ENCODE measurements around the gene ADAMTS8.

The ADAMTS8 gene, protein sequence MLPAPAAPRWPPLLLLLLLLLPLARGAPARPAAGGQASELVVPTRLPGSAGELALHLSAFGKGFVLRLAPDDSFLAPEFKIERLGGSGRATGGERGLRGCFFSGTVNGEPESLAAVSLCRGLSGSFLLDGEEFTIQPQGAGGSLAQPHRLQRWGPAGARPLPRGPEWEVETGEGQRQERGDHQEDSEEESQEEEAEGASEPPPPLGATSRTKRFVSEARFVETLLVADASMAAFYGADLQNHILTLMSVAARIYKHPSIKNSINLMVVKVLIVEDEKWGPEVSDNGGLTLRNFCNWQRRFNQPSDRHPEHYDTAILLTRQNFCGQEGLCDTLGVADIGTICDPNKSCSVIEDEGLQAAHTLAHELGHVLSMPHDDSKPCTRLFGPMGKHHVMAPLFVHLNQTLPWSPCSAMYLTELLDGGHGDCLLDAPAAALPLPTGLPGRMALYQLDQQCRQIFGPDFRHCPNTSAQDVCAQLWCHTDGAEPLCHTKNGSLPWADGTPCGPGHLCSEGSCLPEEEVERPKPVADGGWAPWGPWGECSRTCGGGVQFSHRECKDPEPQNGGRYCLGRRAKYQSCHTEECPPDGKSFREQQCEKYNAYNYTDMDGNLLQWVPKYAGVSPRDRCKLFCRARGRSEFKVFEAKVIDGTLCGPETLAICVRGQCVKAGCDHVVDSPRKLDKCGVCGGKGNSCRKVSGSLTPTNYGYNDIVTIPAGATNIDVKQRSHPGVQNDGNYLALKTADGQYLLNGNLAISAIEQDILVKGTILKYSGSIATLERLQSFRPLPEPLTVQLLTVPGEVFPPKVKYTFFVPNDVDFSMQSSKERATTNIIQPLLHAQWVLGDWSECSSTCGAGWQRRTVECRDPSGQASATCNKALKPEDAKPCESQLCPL

GRCh38 chr11:130428316-130429119 lies at the start of gene ADAMTS8:
Gene ADAMTS8, minus strand, starts transcription at chr11:130428609. Its CDS starts 323 bp downstream, at chr11:130428286.
- Histone ChIP-seq H3K4me2 (ENCODE audit: low read depth, low read length) (peak within 1 kb of the TSS; percentile 76), H3K9ac (ENCODE audit: low read length) (no peak within 1 kb of the TSS), H4K20me1 (ENCODE audit: insufficient read depth, low read length) (no peaks in the 10 kb centered on the region), H3K79me2 (ENCODE audit: low read length) (no peaks in the 10 kb centered on the region), H3K36me3 (replicated peaks; ENCODE audit: insufficient read depth, low read length) (no peaks in the 10 kb centered on the region), H3K4me1 (ENCODE audit: low read length) (no peaks in the 10 kb centered on the region), H3K9me3 (replicated peaks; ENCODE audit: insufficient read depth, low read length) (no peaks in the 10 kb centered on the region), H3F3A (ENCODE audit: insufficient read depth, low read length) (no peaks in the 10 kb centered on the region), H3K27me3 (replicated peaks; ENCODE audit: insufficient read depth, low read length) (peaks cover 49% of the 10 kb centered on the region), H3K4me3 (ENCODE audit: low read length) (peak within 1 kb of the TSS; percentile 27; the same call in 1 of the 2 replicates), H3K9me2 (replicated peaks; ENCODE audit: insufficient read depth, low read length) (no peaks in the 10 kb centered on the region), H3K27ac (ENCODE audit: low read length) (no peak within 1 kb of the TSS), H2AFZ (ENCODE audit: low read length) (no peak within 1 kb of the TSS)
- TF ChIP-seq EZH2phosphoT487 (IDR thresholded peaks at IDR 0.05; ENCODE audit: low read length) (no peak), EZH2 (optimal IDR thresholded peaks at IDR 0.05; ENCODE audit: low read depth, low read length) (peak; percentile 67)
- DNase-seq, result no peak

GRCh38 chr11:130477586-130478203 lies 49.3 kb upstream of the ADAMTS8 start:
- Histone ChIP-seq H2AFZ (ENCODE audit: low read length) (no peak overlapping the region), H3K4me1 (ENCODE audit: low read length) (no peaks in the 10 kb centered on the region), H3K79me2 (ENCODE audit: low read length) (no peaks in the 10 kb centered on the region), H3K9ac (ENCODE audit: low read length) (no peak overlapping the region), H3K4me3 (ENCODE audit: low read length) (no peak overlapping the region), H3K9me3 (replicated peaks; ENCODE audit: insufficient read depth, low read length) (no peaks in the 10 kb centered on the region), H3K27me3 (replicated peaks; ENCODE audit: insufficient read depth, low read length) (no peaks in the 10 kb centered on the region), H3K36me3 (replicated peaks; ENCODE audit: insufficient read depth, low read length) (no peaks in the 10 kb centered on the region), H4K20me1 (ENCODE audit: insufficient read depth, low read length) (no peaks in the 10 kb centered on the region), H3F3A (ENCODE audit: insufficient read depth, low read length) (no peaks in the 10 kb centered on the region), H3K4me2 (ENCODE audit: low read depth, low read length) (no peak overlapping the region), H3K27ac (ENCODE audit: low read length) (no peak overlapping the region), H3K9me2 (replicated peaks; ENCODE audit: insufficient read depth, low read length) (no peaks in the 10 kb centered on the region)
- no peak for TF ChIP-seq EZH2 (optimal IDR thresholded peaks at IDR 0.05; ENCODE audit: low read depth, low read length)
- TF ChIP-seq, protein P1, sequence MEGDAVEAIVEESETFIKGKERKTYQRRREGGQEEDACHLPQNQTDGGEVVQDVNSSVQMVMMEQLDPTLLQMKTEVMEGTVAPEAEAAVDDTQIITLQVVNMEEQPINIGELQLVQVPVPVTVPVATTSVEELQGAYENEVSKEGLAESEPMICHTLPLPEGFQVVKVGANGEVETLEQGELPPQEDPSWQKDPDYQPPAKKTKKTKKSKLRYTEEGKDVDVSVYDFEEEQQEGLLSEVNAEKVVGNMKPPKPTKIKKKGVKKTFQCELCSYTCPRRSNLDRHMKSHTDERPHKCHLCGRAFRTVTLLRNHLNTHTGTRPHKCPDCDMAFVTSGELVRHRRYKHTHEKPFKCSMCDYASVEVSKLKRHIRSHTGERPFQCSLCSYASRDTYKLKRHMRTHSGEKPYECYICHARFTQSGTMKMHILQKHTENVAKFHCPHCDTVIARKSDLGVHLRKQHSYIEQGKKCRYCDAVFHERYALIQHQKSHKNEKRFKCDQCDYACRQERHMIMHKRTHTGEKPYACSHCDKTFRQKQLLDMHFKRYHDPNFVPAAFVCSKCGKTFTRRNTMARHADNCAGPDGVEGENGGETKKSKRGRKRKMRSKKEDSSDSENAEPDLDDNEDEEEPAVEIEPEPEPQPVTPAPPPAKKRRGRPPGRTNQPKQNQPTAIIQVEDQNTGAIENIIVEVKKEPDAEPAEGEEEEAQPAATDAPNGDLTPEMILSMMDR (IDR thresholded peaks at IDR 0.05; ENCODE audit: low read length), result no peak
- TF ChIP-seq EZH2phosphoT487 (IDR thresholded peaks at IDR 0.05; ENCODE audit: low read length), result no peak
- DNase-seq, result no peak

- no peak overlapping the region for H3K4me3 ChIP-seq (ENCODE audit: low read length)
- H3K4me1 ChIP-seq (ENCODE audit: low read length), result no peaks in the 10 kb centered on the region
- H3K9ac ChIP-seq (ENCODE audit: low read length), result no peak overlapping the region
- no peak overlapping the region for H2AFZ ChIP-seq (ENCODE audit: low read length)
- no peak overlapping the region for H3K27ac ChIP-seq (ENCODE audit: low read length)
- H4K20me1 ChIP-seq (ENCODE audit: insufficient read depth, low read length), result no peaks in the 10 kb centered on the region
- H3K36me3 ChIP-seq (replicated peaks; ENCODE audit: insufficient read depth, low read length), result no peaks in the 10 kb centered on the region
- no peaks in the 10 kb centered on the region for H3K9me2 ChIP-seq (replicated peaks; ENCODE audit: insufficient read depth, low read length)
- DNase-seq, result no peak
- no peaks in the 10 kb centered on the region for H3K27me3 ChIP-seq (replicated peaks; ENCODE audit: insufficient read depth, low read length)
- H3F3A ChIP-seq (ENCODE audit: insufficient read depth, low read length), result no peaks in the 10 kb centered on the region
- H3K79me2 ChIP-seq (ENCODE audit: low read length), result no peaks in the 10 kb centered on the region
- H3K9me3 ChIP-seq (replicated peaks; ENCODE audit: insufficient read depth, low read length), result no peaks in the 10 kb centered on the region
- H3K4me2 ChIP-seq (ENCODE audit: low read depth, low read length), result no peak overlapping the region
- TF ChIP-seq EZH2 (optimal IDR thresholded peaks at IDR 0.05; ENCODE audit: low read depth, low read length) (no peak), EZH2phosphoT487 (IDR thresholded peaks at IDR 0.05; ENCODE audit: low read length) (no peak)
- TF ChIP-seq, protein P1 (IDR thresholded peaks at IDR 0.05; ENCODE audit: low read length), result no peak
These were observed 48.6 kb upstream of the ADAMTS8 start for GRCh38 chr11:130476922-130477491.

All from MM.1S (cell line).